ENCODE measurements around the gene SPTBN2.

Gene SPTBN2

GRCh38 chr11:66767666-66768065, 38.6 kb upstream of the SPTBN2 start:
- TF ChIP-seq EZH2 (IDR thresholded peaks at IDR 0.05; ENCODE audit: borderline replicate concordance, low read depth, low read length, severe bottlenecking) = no peak
- no peak for TF ChIP-seq CTCF (IDR thresholded peaks at IDR 0.05; ENCODE audit: borderline replicate concordance, extremely low read depth, low read length, poor library complexity, severe bottlenecking)
- H3K27me3 ChIP-seq (ENCODE audit: insufficient read depth, low read length, poor library complexity) = no peaks in the 10 kb centered on the region
- H3K4me3 ChIP-seq (ENCODE audit: low read depth in 1 of 2, low read length in 2 of 2) = no peak overlapping the region
- H3K4me1 ChIP-seq (ENCODE audit: insufficient read depth, low read length) = no peaks in the 10 kb centered on the region
- no peak overlapping the region for H2AFZ ChIP-seq (ENCODE audit: low read depth, low read length)
- H3K27ac ChIP-seq (ENCODE audit: low read length) = no peak overlapping the region
- H3K9ac ChIP-seq (ENCODE audit: low read depth, low read length) = no peak overlapping the region
- H3K9me3 ChIP-seq (ENCODE audit: insufficient read depth, low read length, severe bottlenecking) = no peaks in the 10 kb centered on the region
- ATAC-seq (ENCODE audit: insufficient read depth, low read depth) (no peak), DNase-seq (no peak)
- no peak overlapping the region for H3K4me2 ChIP-seq (ENCODE audit: insufficient read depth, low read length)
- H4K20me1 ChIP-seq (ENCODE audit: insufficient read depth, low read length) = no peaks in the 10 kb centered on the region
- H3K36me3 ChIP-seq (ENCODE audit: insufficient read depth, low read length) = no peaks in the 10 kb centered on the region; the same call in 1 of the 2 replicates
- H3K79me2 ChIP-seq (ENCODE audit: insufficient read depth, low read length) = no peaks in the 10 kb centered on the region

GRCh38 chr11:66766681-66767080, 37.7 kb upstream of the SPTBN2 start:
- H3K27ac ChIP-seq (ENCODE audit: low read length) = no peak overlapping the region
- no peak for DNase-seq
- H3K79me2 ChIP-seq (ENCODE audit: insufficient read depth, low read length) = no peaks in the 10 kb centered on the region
- no peak for ATAC-seq (ENCODE audit: insufficient read depth, low read depth)
- TF ChIP-seq EZH2 (IDR thresholded peaks at IDR 0.05; ENCODE audit: borderline replicate concordance, low read depth, low read length, severe bottlenecking) (no peak), CTCF (IDR thresholded peaks at IDR 0.05; ENCODE audit: borderline replicate concordance, extremely low read depth, low read length, poor library complexity, severe bottlenecking) (no peak)
- peaks cover 4% of the 10 kb centered on the region for H3K36me3 ChIP-seq (ENCODE audit: insufficient read depth, low read length)
- H3K9me3 ChIP-seq (ENCODE audit: insufficient read depth, low read length, severe bottlenecking) = no peaks in the 10 kb centered on the region
- H3K4me1 ChIP-seq (ENCODE audit: insufficient read depth, low read length) = no peaks in the 10 kb centered on the region
- H3K9ac ChIP-seq (ENCODE audit: low read depth, low read length) = no peak overlapping the region
- H4K20me1 ChIP-seq (ENCODE audit: insufficient read depth, low read length) = no peaks in the 10 kb centered on the region
- no peak overlapping the region for H3K4me3 ChIP-seq (ENCODE audit: low read depth in 1 of 2, low read length in 2 of 2)
- no peaks in the 10 kb centered on the region for H3K27me3 ChIP-seq (ENCODE audit: insufficient read depth, low read length, poor library complexity)
- no peak overlapping the region for H2AFZ ChIP-seq (ENCODE audit: low read depth, low read length)
- H3K4me2 ChIP-seq (ENCODE audit: insufficient read depth, low read length) = no peak overlapping the region

- DNase-seq (no peak), ATAC-seq (ENCODE audit: insufficient read depth, low read depth) (no peak)
- Histone ChIP-seq H3K79me2 (ENCODE audit: insufficient read depth, low read length) (no peaks in the 10 kb centered on the region), H3K4me2 (ENCODE audit: insufficient read depth, low read length) (no peak overlapping the region), H4K20me1 (ENCODE audit: insufficient read depth, low read length) (no peaks in the 10 kb centered on the region), H3K27me3 (ENCODE audit: insufficient read depth, low read length, poor library complexity) (no peaks in the 10 kb centered on the region), H3K4me1 (ENCODE audit: insufficient read depth, low read length) (no peaks in the 10 kb centered on the region), H3K27ac (ENCODE audit: low read length) (no peak overlapping the region), H3K9me3 (ENCODE audit: insufficient read depth, low read length, severe bottlenecking) (no peaks in the 10 kb centered on the region), H3K9ac (ENCODE audit: low read depth, low read length) (no peak overlapping the region), H3K36me3 (ENCODE audit: insufficient read depth, low read length) (peaks cover 7% of the 10 kb centered on the region), H2AFZ (ENCODE audit: low read depth, low read length) (no peak overlapping the region), H3K4me3 (ENCODE audit: low read depth in 1 of 2, low read length in 2 of 2) (no peak overlapping the region)
- TF ChIP-seq CTCF (IDR thresholded peaks at IDR 0.05; ENCODE audit: borderline replicate concordance, extremely low read depth, low read length, poor library complexity, severe bottlenecking) (no peak), EZH2 (IDR thresholded peaks at IDR 0.05; ENCODE audit: borderline replicate concordance, low read depth, low read length, severe bottlenecking) (no peak)
Measured at GRCh38 chr11:66762088-66762487, 33.1 kb upstream of the SPTBN2 start.

GRCh38 chr11:66752148-66752547, 23.1 kb upstream of the SPTBN2 start:
- Histone ChIP-seq H3K4me1 (ENCODE audit: insufficient read depth, low read length) (no peaks in the 10 kb centered on the region), H3K9me3 (ENCODE audit: insufficient read depth, low read length, severe bottlenecking) (no peaks in the 10 kb centered on the region), H3K9ac (ENCODE audit: low read depth, low read length) (no peak overlapping the region), H2AFZ (ENCODE audit: low read depth, low read length) (no peak overlapping the region), H3K79me2 (ENCODE audit: insufficient read depth, low read length) (0 out of 2 replicates have a peak, but pooled peaks cover 2% of the 10 kb centered on the region), H4K20me1 (ENCODE audit: insufficient read depth, low read length) (no peaks in the 10 kb centered on the region), H3K4me3 (ENCODE audit: low read depth in 1 of 2, low read length in 2 of 2) (no peak overlapping the region), H3K36me3 (ENCODE audit: insufficient read depth, low read length) (no peaks in the 10 kb centered on the region), H3K4me2 (ENCODE audit: insufficient read depth, low read length) (no peak overlapping the region), H3K27ac (ENCODE audit: low read length) (no peak overlapping the region), H3K27me3 (ENCODE audit: insufficient read depth, low read length, poor library complexity) (no peaks in the 10 kb centered on the region)
- no peak for DNase-seq
- TF ChIP-seq EZH2 (IDR thresholded peaks at IDR 0.05; ENCODE audit: borderline replicate concordance, low read depth, low read length, severe bottlenecking) (no peak), CTCF (IDR thresholded peaks at IDR 0.05; ENCODE audit: borderline replicate concordance, extremely low read depth, low read length, poor library complexity, severe bottlenecking) (no peak)
- ATAC-seq (ENCODE audit: insufficient read depth, low read depth) = no peak
